ENCODE measurements around the gene AFG3L2.

The AFG3L2 gene

DNA sequence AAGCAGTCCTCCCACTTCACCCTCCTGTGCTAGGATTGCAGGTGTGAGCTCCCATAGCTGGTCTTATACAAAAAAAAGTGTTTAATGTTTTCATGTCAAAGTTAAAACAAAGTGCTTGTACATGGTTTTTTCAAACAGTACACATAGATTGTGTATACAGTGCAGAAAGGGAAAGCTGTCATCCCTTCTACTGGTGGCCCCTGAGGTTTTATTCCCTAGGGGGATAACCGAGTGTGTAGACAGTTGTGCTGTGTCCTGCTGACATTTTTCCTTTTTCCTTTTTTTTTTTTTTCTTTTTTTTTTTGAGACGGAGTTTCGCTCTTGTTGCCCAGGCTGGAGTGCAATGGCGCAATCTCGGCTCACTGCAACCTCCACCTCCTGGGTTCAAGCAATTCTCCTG lies 58.2 kb downstream of the AFG3L2 start:
- DNase-seq: no peak

DNA sequence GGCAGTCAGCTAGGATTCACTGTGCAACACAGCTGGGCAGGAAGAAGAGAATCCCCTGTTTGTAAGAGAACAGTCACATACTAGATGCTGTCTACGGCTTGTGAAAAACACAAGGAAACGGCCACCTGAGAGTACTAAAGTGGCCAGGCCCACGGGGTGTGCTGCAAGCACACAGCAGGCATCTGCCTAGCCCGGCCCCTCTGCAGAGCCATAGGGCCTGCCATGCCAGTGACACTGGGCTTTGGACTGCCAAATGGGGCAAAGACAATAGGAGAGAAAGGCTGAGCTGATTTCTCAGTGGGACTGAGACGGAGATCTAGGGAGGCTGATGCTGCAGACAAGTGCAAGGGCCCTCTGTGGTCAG lies 58.7 kb downstream of the AFG3L2 start:
- DNase-seq: no peak

GRCh38 chr18:12317664-12318333 lies 59.2 kb downstream of the AFG3L2 start:
- DNase-seq: peak in 1 of 2 donors; percentile 12

DNA sequence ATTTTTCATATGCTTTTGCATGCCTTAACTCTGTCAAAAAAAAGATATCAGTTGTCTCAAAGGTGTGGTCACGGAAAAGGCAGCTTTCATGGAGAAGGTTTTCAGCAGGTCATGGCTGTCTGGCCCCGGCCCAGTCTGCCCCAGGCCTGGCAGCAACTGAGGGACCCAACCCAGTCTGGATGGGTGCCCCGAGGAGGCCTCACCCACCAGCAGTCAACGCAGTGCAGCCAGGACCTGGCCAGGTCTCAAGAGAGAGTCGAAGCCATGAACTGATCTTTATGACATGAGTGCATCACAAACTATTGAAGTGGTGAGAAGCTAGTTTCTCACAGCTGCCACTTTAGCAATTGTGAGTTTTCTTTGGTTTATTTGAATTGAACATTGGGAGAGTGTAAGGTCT lies 61.1 kb downstream of the AFG3L2 start:
- DNase-seq: no peak

DNA sequence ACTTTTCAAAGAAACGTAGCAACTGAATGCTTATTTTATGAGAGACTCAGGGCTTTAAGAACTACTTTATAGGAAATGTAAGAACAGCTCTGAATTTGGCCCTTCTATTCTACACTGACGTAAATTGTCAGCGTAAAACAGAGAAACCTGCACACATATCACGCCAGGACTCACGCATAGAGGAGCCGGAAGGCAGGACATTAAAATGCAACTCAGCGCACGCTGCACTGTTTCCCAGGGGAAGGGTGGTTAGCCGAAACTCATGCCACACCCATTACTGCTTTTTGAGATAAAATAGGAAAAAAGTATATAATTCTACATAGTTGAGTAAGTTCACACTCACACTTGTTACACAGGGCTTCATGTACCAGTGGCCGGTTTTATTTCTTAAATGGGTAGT lies 61.5 kb downstream of the AFG3L2 start:
- DNase-seq: peak in 1 of 2 donors; percentile 8

- DNase-seq: no peak
These were observed 62.3 kb downstream of the AFG3L2 start for GRCh38 chr18:12314591-12315305.

GRCh38 chr18:12313530-12314245 lies 63.3 kb downstream of the AFG3L2 start:
- no peak for DNase-seq

- DNase-seq: no peak
These were observed 64.1 kb downstream of the AFG3L2 start for GRCh38 chr18:12312976-12313375.

- no peak for DNase-seq
These were observed 66.3 kb downstream of the AFG3L2 start for GRCh38 chr18:12310762-12311161.

DNA sequence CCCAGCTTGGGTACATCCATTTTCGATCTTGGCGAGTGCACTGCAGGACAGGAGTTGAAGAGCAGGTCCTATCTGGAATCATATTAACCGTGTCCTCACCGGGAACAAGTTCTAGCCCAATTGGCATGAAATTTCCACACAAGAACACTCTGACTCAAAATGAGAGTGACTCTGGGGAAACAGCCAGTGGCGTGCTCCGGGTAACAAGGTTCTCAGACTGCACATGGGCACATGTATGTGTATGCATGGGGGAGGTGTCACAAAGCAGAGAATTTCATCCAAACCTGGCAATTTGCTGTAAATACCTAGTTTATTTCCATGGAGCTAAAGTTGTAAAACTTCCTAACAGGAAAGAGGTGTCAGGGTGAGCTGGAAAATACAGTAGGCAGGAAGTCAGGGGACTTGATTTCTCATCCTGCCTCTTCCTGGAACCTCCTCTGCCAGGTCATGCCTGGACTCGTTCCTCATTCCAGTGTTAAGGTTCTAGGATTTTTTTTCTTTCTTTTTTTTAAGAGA lies 67.3 kb downstream of the AFG3L2 start:
- DNase-seq: no peak

DNA sequence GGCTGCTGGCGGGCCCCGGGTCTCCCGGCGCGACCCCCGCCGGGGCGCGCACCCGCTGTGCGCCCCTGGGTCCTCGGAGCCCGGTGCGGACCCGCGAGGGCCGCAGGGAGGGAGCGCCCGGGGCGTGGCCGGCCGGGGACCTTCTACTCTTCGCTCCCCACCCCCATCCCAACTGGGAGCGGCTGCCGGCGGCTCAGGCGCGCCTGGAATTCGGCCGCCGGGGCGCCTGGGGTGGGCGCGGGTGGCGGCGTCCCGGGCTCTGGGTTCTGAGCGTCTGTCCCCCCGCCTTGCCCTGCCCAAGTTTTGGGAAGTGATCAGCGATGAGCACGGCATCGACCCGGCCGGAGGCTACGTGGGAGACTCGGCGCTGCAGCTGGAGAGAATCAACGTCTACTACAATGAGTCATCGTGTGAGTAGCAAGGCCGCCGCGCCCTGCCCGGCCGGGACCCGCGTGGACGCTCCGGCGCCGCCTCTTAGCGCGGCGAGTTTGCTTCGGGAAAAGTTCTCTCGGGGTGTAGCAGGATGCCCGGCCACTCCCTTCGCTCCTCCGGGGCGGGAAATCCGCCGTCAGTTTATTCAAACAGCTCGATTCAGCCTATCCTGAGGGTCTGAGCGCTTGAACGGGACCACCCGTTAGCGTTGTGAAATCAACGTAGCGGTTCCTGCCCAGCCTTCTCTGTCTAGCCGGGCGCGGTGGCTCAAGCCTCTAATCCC lies 68.5 kb downstream of the AFG3L2 start:
- peak in 1 of 2 donors; percentile 72 for DNase-seq

- peak in 1 of 2 donors; percentile 48 for DNase-seq
These were observed 69.2 kb downstream of the AFG3L2 start, which contains the start of gene TUBB6 for GRCh38 chr18:12307701-12308385. TUBB6 (plus strand) TSS chr18:12308241; CDS start chr18:12308293, 52 bp downstream.

GRCh38 chr18:12306752-12307700 lies 70.0 kb downstream of the AFG3L2 start:
- DNase-seq: peak in 1 of 2 donors; percentile 35

GRCh38 chr18:12305930-12306629 lies 70.9 kb downstream of the AFG3L2 start:
- DNase-seq: no peak

DNA sequence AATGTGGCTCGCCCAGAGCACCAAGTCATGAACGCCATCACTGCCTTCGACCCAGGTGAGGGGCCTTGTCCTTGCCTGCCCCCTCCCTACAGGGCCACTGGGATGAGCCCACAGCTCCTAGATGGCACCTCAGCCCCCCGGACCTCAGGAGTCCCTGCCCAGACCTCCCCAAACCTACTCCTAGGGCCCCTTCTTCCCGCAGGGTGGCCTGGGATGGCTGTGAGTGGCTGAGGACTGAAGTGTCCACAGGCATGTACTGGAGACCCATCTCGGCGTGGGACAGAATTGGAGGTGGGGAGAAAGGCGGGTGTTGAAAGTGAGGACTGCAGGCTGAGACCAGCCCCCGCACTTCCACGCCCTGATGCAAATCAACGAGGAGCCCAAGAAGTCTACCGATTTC lies 71.8 kb downstream of the AFG3L2 start:
- no peak for DNase-seq

- no peak for DNase-seq
These were observed 72.4 kb downstream of the AFG3L2 start for GRCh38 chr18:12304351-12305210.

DNA sequence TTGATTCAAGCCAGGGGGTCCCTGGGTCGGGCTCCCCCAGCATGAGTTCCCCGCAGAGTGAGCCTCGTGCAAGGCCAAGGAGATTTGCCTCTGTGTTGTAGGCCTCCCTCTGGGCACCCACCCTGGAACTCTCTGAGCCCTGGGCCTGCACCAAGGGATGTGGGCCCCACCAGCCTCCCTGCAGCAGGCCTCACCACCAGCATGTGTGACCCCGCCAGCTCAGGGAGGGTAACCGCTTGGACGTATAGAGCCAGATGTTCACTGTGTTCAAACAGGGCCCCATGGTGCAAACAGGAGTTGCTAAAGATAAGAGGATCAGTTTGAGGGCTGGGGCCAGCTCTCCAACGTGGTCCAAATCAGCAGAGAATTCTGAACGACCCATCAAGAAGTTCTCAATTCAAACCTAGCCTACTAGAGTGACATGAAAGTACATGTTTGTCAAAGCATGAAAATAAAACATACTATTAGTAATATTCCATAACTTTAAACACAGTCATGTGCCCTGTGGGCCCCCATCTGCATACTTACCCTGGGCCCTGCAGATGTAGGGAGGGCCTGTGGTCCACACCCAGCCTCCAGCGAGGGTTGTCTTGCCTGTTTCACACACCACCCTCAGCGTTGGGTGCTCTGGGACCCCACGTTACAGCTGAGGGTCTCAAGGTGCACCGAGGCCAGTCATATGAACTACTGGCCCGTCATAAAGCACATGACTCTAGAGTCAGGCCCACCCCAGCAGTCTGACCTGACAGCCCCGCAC lies 74.5 kb downstream of the AFG3L2 start:
- DNase-seq: no peak

DNA sequence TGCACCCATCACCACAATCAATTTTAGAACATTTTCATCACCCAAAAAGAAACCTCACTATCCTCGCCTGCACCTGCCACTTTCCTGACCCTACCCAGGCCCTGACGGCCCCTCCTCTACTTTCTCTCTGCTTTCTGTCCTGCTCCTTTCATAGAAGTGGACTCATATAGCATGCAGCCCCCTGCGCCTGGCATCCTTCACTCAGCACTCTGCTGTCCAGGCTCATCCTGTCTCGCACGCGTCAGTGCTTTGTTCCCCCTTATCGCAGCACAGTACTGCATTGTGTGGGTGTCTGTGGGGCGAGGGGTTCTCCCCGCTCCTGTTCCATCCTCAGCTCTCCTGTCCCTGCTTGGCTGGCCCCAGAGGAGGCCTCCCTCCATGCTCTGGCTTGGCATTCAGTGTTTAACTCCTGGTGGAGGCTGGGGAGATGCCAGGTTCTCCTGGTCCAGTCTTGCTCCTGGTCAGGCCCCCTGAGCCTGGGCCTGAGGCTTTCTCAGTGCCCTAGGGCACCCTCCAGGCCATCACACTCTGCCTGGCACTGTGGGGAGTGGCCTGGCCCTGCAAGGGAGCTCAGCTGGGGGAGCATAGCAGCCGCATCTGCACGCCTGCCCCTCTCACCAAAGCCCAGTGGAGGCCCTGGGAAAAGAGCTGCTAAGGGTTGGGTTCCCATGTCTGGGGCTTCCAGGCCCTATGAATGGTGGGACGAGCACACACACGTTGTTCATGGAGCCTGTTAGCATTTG lies 75.6 kb downstream of the AFG3L2 start:
- DNase-seq: no peak

Data from CD4-positive, alpha-beta T cell treated with Interleukin-1 beta for 1 hour (primary cell).